ENCODE data around the gene PARD3B. TPM values are rescaled to one million over a fixed set of nuclear protein-coding genes. Genes with fewer than 3 reads are reported as not detected.

The PARD3B gene
- total and polyA plus RNA-seq, 2 of the 8 experiments (the other 6 are each of a cell fraction or from before 2014, with no cell fraction given): 1.2 to 5.7 TPM

GRCh38 chr2:205056151-205056561, 510.9 kb downstream of the PARD3B start:
- no peak for FAIRE-seq
- H2AFZ ChIP-seq (ENCODE audit: low read length): no peak overlapping the region
- H2BK120ac ChIP-seq (replicated peaks; ENCODE audit: low read depth, low read length): no peak overlapping the region
- H3K14ac ChIP-seq (ENCODE audit: insufficient read length): no peak overlapping the region
- H4K20me1 ChIP-seq (replicated peaks in 1 of 2; ENCODE audit: control insufficient read depth in 1 of 2, insufficient read depth in 2 of 2, low read length in 2 of 2): no peaks in the 10 kb centered on the region
- 0 out of 8 replicates have a peak, but pooled peaks cover 0 to 4% (median 0%) of the 10 kb centered on the region in 4 experiments for H3K36me3 ChIP-seq (ENCODE audit: control insufficient read depth in 2 of 4, insufficient read depth in 4 of 4, low read length in 3 of 4)
- H3K23me2 ChIP-seq (ENCODE audit: low read depth, low read length): no peaks in the 10 kb centered on the region
- no peaks in the 10 kb centered on the region for H3K79me1 ChIP-seq (ENCODE audit: low read depth, low read length)
- H3K9ac ChIP-seq (replicated peaks in 1 of 4; ENCODE audit: extremely low read depth in 1 of 4, low read depth in 3 of 4, low read length in 3 of 4): no peak overlapping the region
- H3K56ac ChIP-seq (replicated peaks; ENCODE audit: insufficient read length, low read depth, low read length): no peak overlapping the region
- POLR2A ChIA-PET (ENCODE audit: partially characterized antibody): no interaction called here
- H3K4me1 ChIP-seq (replicated peaks in 1 of 4; ENCODE audit: control insufficient read depth in 3 of 4, insufficient read depth in 4 of 4, low read length in 3 of 4): peaks cover 0 to 3% (median 1%) of the 10 kb centered on the region in 4 experiments; a peak in 1 of 7 replicates
- no peaks in the 10 kb centered on the region for H3K79me2 ChIP-seq (ENCODE audit: control insufficient read depth in 1 of 2, insufficient read depth in 2 of 2, low read length in 2 of 2)
- no peak overlapping the region for H2BK15ac ChIP-seq (ENCODE audit: low read length)
- peaks cover 0 to 7% of the 10 kb centered on the region in 2 experiments; a peak in 2 of 4 replicates for H3K9me3 ChIP-seq (ENCODE audit: insufficient read depth in 2 of 2, low read depth in 1 of 2, low read length in 1 of 2)
- 84% methylated on average over 6 of the region's 6 CpGs; no CpG with 5 or more reads in 1 of the 2 experiments for WGBS, 2 experiments (ENCODE audit: extremely low coverage in 1 of 2, insufficient coverage in 1 of 2, insufficient read length in 1 of 2, insufficient replicate concordance in 2 of 2, low coverage in 1 of 2, low lambda C conversion rate in 2 of 2, missing lambda C conversion rate in 1 of 2)
- no peak for DNase-seq (ENCODE audit: low read depth in 1 of 2, low spot score in 2 of 2)
- no peak overlapping the region for H2BK5ac ChIP-seq (ENCODE audit: low read depth, low read length)
- no peak for TF ChIP-seq SP1 (IDR thresholded peaks at IDR 0.05; ENCODE audit: low read depth, low read length)
- TF ChIP-seq TBP (IDR thresholded peaks at IDR 0.05; ENCODE audit: low read depth, low read length): no peak
- no peak overlapping the region for H2BK12ac ChIP-seq (ENCODE audit: low read depth, low read length)
- no peak overlapping the region for H2BK20ac ChIP-seq (ENCODE audit: low read length)
- no peak overlapping the region for H4K8ac ChIP-seq (ENCODE audit: extremely low read depth, insufficient read depth, low read length)
- H3K18ac ChIP-seq (ENCODE audit: extremely low read depth, low read length): no peak overlapping the region
- H3K23ac ChIP-seq (ENCODE audit: insufficient read length): no peak overlapping the region
- no peak overlapping the region for H3K4ac ChIP-seq (replicated peaks; ENCODE audit: insufficient read length, low read depth, low read length)
- CTCF ChIA-PET (ENCODE audit: partially characterized antibody): no interaction called here
- H3K4me3 ChIP-seq (ENCODE audit: extremely low read depth in 1 of 4, insufficient read depth in 2 of 4, low read depth in 3 of 4, low read length in 4 of 4): no peak overlapping the region
- H2AK5ac ChIP-seq (ENCODE audit: low read depth, low read length): no peak overlapping the region
- H3K4me2 ChIP-seq (ENCODE audit: insufficient read depth in 1 of 2, low read depth in 2 of 2, low read length in 2 of 2): no peak overlapping the region
- no peak overlapping the region for H3K27ac ChIP-seq (ENCODE audit: low read depth, low read length)
- H4K91ac ChIP-seq (replicated peaks; ENCODE audit: insufficient read length, low read length): no peak overlapping the region
- H4K5ac ChIP-seq (ENCODE audit: insufficient read length, low read depth, low read length): no peak overlapping the region
- H3K27me3 ChIP-seq (replicated peaks in 1 of 4; ENCODE audit: control insufficient read depth in 3 of 4, extremely low read depth in 1 of 4, insufficient read depth in 3 of 4, low read length in 3 of 4): no peaks in the 10 kb centered on the region

Data from H1 (cell line).